ENCODE data around the gene DCP1A. TPM values are rescaled to one million over a fixed set of nuclear protein-coding genes. Genes with fewer than 3 reads are reported as not detected.
"Not testable (repeated sequence)": the region's sequence is repeated elsewhere in the genome, so short reads cannot be mapped to it uniquely, and the experiment has no call there.

The DCP1A gene
- total RNA-seq, 2 experiments from 2014 or later = 23.8 to 25.0 TPM

DNA sequence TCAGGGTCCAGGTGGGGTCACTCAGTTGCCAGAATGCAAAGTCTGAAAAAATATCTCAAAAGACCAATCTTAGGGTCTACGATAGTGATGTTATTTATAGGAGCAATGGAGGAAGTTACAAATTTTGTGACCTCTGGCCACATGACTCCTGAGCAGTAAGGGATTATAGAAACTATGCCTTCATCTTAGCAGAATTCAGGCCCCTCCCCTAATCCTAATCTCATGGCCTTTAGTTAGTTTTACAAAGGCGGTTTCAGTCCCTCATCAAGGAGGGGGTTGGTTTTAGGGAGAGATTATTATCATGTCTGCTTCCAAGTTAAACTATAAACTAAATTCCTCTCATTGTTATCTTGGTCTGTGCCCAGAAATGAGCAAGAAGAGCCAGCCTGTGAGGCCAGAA lies 5.9 kb upstream of the DCP1A start:
- Mint-ChIP-seq H3K27me3 (ENCODE audit: low read depth) (no peaks in the 10 kb centered on the region), H3K4me1 (ENCODE audit: low read depth) (peaks cover 6% of the 10 kb centered on the region), H3K36me3 (ENCODE audit: low read depth) (no peaks in the 10 kb centered on the region), H3K27ac (no peak overlapping the region), H3K9me3 (no peaks in the 10 kb centered on the region), H3K4me3 (no peak overlapping the region)
- intact Hi-C loops (cut with micrococcal nuclease) = no loop called here
- CTCF ChIA-PET = interaction anchor here (0.6 kb wide), 2 partner anchors 51 to 267 kb away, joined by 3 to 7 read pairs; no protein-coding TSS in a partner anchor
- no peak for DNase-seq

DNA sequence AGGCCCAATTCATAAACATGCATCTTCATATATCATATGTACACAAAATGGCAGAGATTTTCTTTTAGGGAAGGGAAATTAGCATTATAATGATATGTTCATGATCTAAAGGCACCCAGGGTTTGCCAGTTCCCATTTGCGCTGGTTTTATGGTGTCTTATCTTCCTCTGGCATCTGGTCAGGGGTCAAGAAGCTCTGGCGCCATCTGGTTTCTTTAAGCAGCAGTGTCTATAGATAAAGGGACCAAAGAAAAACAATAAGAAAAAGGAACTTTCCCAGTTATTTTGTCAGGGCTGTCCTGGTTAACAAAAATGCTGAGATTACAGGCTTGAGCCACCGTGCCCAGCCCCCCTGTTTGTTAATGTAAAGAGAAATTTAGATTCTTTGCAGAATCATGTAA lies 3.3 kb upstream of the DCP1A start:
- intact Hi-C loops (cut with micrococcal nuclease) = loop anchor here (1.0 kb wide), 2 partner anchors 51 to 130 kb away; no protein-coding TSS in a partner anchor
- Mint-ChIP-seq H3K27ac (no peak overlapping the region), H3K4me3 (no peak overlapping the region), H3K27me3 (ENCODE audit: low read depth) (no peaks in the 10 kb centered on the region), H3K36me3 (ENCODE audit: low read depth) (peaks cover 2% of the 10 kb centered on the region), H3K4me1 (ENCODE audit: low read depth) (peaks cover 19% of the 10 kb centered on the region), H3K9me3 (no peaks in the 10 kb centered on the region)
- CTCF ChIA-PET = interaction anchor here (1.0 to 1.1 kb wide), 2 partner anchors 13 to 52 kb away, joined by 3 read pairs; no protein-coding TSS in a partner anchor
- DNase-seq = peak; percentile 36

DNA sequence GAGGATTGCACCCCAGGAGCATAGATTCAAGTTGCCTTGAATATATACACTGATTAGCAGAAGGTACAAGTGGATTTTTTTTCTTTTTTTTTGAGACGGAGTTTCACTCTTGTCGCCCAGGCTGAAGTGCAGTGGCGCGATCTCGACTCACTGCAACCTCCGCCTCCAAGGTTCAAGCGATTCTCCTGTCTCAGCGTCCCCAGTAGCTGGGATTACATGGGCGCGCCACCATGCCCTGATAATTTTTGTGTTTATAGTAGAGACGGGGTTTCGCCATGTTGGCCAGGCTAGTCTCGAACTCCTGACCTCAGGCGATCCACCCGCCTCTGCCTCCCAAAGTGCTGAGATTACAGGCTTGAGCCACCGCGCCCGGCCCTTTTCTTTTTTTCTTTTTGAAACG lies 775 bp upstream of the DCP1A start:
- H3K4me3 Mint-ChIP-seq = peak overlapping the region; percentile 96
- CTCF ChIA-PET = interaction anchor here (0.5 to 0.7 kb wide), 2 partner anchors 61 to 207 kb away, joined by 4 read pairs; no protein-coding TSS in a partner anchor
- not testable (repeated sequence) for H3K36me3 Mint-ChIP-seq (ENCODE audit: low read depth); DNase-seq; H3K27me3 Mint-ChIP-seq (ENCODE audit: low read depth); H3K9me3 Mint-ChIP-seq
- intact Hi-C loops (cut with micrococcal nuclease) = loop anchor here (5.0 to 10.0 kb wide), 3 partner anchors 236 to 813 kb away; partner anchors contain the start of genes NT5DC2, STIMATE and UQCC5
- peak overlapping the region; percentile 88 for H3K27ac Mint-ChIP-seq
- peaks cover 24% of the 10 kb centered on the region for H3K4me1 Mint-ChIP-seq (ENCODE audit: low read depth)

DNA sequence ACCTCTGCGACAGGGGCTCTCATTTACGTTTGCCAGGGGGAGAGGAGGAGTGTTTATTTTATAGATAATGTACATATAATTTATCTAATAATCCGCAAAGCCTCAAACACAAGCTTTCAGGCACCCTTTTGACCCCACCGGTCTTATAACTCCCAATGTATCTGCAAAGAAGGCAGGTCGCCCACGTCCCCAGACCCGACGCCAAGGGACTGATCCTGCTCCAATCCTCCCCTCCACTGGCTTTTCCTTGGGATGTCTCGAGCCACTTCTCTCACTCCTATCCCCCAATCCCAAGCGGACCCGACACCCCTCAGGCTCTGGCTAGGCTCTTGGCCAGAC lies 452 bp downstream of the DCP1A start:
- H3K4me1 Mint-ChIP-seq (ENCODE audit: low read depth) = peaks cover 27% of the 10 kb centered on the region
- no peak for DNase-seq
- peak overlapping the region; percentile 96 for H3K4me3 Mint-ChIP-seq
- no peaks in the 10 kb centered on the region for H3K9me3 Mint-ChIP-seq
- intact Hi-C loops (cut with micrococcal nuclease) = loop anchor here (1.0 to 10.0 kb wide), 9 partner anchors 22 to 812 kb away; partner anchors contain the start of genes NT5DC2, RFT1, SELENOK and STIMATE
- H3K27ac Mint-ChIP-seq = peak overlapping the region; percentile 88
- CTCF ChIA-PET = no interaction called here
- no peaks in the 10 kb centered on the region for H3K27me3 Mint-ChIP-seq (ENCODE audit: low read depth)
- H3K36me3 Mint-ChIP-seq (ENCODE audit: low read depth) = peaks cover 9% of the 10 kb centered on the region

DNA sequence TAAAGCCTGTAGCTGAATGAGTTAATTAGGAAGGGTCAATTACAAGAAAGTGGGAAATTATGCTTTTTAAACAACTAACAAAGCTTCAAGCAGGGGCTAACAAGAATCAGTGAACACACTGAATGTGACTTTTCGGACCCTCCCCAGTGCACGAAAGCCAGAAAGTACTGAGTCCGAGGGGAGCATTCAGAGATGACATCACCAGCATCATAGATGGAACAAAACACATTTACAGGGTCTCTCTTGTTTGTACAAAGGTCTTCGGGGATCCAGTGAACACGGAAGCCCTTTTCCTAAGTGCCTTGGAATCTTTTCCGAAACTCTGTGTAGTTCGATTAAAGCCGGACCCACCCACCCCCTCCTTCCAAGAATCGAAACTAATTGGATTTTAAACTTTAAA lies 829 bp downstream of the DCP1A start:
- H3K27me3 Mint-ChIP-seq (ENCODE audit: low read depth) = no peaks in the 10 kb centered on the region

DNA sequence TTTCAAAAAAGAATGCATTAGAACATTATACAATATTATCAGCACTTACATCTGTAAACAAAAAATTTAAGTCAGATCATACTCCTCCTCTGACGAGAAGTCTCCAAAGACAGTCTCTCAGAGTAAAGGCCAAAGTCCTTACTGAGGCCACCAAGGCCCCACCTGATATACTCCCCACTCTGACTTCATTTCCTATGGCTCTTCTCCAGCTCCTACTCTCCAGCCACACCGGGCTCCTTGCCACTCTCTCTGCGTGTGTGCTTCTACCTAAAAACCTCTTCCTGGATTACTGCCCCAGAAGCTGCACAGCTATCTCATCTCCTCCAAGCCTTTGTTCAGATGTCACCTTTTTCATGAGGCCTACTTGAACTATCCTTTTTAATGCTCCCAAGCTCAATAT lies 5.0 kb downstream of the DCP1A start:
- Mint-ChIP-seq H3K4me3 (no peak overlapping the region), H3K27ac (no peak overlapping the region), H3K9me3 (no peaks in the 10 kb centered on the region), H3K4me1 (ENCODE audit: low read depth) (peaks cover 27% of the 10 kb centered on the region), H3K36me3 (ENCODE audit: low read depth) (peaks cover 17% of the 10 kb centered on the region), H3K27me3 (ENCODE audit: low read depth) (no peaks in the 10 kb centered on the region)
- intact Hi-C loops (cut with micrococcal nuclease) = loop anchor here (10.0 kb wide), 2 partner anchors 448 to 808 kb away; partner anchors contain the start of genes NT5DC2, STIMATE and UQCC5
- DNase-seq = no peak
- CTCF ChIA-PET = no interaction called here

More for the DNA sequence above, 829 bp downstream of the DCP1A start:
- peak overlapping the region; percentile 88 for H3K27ac Mint-ChIP-seq
- no peaks in the 10 kb centered on the region for H3K9me3 Mint-ChIP-seq
- peaks cover 27% of the 10 kb centered on the region for H3K4me1 Mint-ChIP-seq (ENCODE audit: low read depth)
- intact Hi-C loops (cut with micrococcal nuclease) = loop anchor here (1.0 to 10.0 kb wide), 5 partner anchors 22 to 812 kb away; partner anchors contain the start of genes NT5DC2, STIMATE and UQCC5
- no peak for DNase-seq
- CTCF ChIA-PET = no interaction called here
- H3K36me3 Mint-ChIP-seq (ENCODE audit: low read depth) = peaks cover 9% of the 10 kb centered on the region
- H3K4me3 Mint-ChIP-seq = peak overlapping the region; percentile 96

DNA sequence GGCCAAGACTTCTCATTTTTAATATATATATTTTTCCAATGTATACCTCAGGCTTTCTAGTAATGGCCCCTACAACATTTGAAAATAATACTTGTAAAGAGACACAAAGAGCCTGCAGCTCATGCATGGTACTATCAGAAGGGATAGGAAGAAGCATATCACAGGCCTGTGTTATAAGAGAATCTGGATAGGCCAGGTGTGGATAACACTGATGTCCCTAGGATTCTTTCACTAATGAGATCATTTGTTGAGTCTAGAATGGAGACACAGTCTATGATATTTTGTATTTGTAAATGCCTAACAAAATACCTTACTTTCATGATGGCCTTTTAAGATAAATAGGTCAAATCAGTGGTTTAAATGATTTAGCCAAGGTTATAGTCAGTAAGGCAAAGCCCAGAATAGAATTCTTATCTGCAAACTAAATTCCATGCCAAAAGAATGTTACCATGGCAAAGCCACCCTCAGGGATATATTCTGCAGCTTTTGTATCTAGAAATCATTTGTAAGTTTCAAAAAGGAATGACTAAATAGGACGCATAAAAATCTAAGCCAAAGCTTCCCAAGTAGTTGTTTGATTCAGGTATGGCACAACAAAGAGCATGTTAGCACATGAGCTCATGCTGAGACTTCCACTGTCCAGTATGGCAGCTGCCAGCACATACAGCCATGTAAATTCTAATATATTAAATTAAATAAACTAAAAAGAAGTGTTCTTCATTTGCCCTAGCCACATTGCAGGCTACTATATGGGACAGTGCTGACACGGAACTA lies 10.0 kb downstream of the DCP1A start:
- Mint-ChIP-seq H3K27ac (no peak overlapping the region), H3K36me3 (ENCODE audit: low read depth) (peaks cover 20% of the 10 kb centered on the region), H3K9me3 (no peaks in the 10 kb centered on the region), H3K4me3 (no peak overlapping the region), H3K4me1 (ENCODE audit: low read depth) (peaks cover 7% of the 10 kb centered on the region), H3K27me3 (ENCODE audit: low read depth) (no peaks in the 10 kb centered on the region)
- DNase-seq = no peak
- intact Hi-C loops (cut with micrococcal nuclease) = no loop called here
- CTCF ChIA-PET = no interaction called here

DNA sequence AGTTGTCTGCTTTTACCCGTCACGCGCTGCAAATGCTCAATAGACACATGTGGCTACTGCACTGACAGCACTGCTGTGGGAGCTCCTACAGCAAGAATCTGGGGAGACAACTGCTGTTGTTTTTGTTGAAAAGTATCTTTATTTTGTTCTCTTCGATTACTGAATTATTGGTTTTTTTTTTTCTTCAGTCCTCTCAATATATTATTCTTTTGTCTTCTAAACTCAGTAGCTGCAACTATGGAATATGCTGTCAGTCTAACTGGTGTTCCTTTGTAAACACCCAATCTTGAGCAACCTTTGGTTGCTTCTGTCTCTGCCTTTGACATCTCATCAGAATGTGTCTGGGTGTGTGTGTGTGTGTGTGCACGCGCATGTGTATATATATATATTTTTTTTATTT lies 12.6 kb downstream of the DCP1A start:
- Mint-ChIP-seq H3K27me3 (ENCODE audit: low read depth) (no peaks in the 10 kb centered on the region), H3K4me1 (ENCODE audit: low read depth) (peaks cover 6% of the 10 kb centered on the region), H3K36me3 (ENCODE audit: low read depth) (peaks cover 14% of the 10 kb centered on the region), H3K27ac (no peak overlapping the region), H3K4me3 (no peak overlapping the region), H3K9me3 (no peaks in the 10 kb centered on the region)
- DNase-seq = no peak
- CTCF ChIA-PET = interaction anchor here (0.8 to 1.9 kb wide), 2 partner anchors 12 to 36 kb away, joined by 3 to 5 read pairs; no protein-coding TSS in a partner anchor
- intact Hi-C loops (cut with micrococcal nuclease) = no loop called here

DNA sequence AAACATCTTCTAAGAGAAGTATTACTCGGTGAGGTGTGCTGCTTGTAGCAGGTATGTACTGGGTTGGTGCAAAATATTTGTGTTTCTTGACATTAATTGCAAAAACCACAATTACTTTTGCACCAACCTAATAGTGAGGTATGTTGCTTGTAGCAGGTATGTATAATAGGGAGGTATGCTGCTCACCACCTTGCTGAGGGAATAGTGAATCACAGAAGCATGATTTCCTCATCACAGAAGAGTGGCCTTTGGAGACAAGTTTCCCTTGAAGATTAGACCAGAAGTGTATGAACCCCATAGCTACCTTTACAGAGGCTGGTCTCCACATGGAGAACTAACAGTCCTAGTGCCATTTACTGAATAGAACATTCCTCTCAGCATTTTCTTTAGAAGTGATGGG lies 15.5 kb downstream of the DCP1A start:
- DNase-seq = no peak
- intact Hi-C loops (cut with micrococcal nuclease) = no loop called here
- Mint-ChIP-seq H3K9me3 (no peaks in the 10 kb centered on the region), H3K36me3 (ENCODE audit: low read depth) (peaks cover 15% of the 10 kb centered on the region), H3K4me1 (ENCODE audit: low read depth) (peaks cover 21% of the 10 kb centered on the region), H3K27me3 (ENCODE audit: low read depth) (no peaks in the 10 kb centered on the region), H3K4me3 (no peak overlapping the region), H3K27ac (no peak overlapping the region)
- CTCF ChIA-PET = interaction anchor here (0.9 kb wide), 1 partner anchor 12 kb away, joined by 3 read pairs; no protein-coding TSS in a partner anchor

DNA sequence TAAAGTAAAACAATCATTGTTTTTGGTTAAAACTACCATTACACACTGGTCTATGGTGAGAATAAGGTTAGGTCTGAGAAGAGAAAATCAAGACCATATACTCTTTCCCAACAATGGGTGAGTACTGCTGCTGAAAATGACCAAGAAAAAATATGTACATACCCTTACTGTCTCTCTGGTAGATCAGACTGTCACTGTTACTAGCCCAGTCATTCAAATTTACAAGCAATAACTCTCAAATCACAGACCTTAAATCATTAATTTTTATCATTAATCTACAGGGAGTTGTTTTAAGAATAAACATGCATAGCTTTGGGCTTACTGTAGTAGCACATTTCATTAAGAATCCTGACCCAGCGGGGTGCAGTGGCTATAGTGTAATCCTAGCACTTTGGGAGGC lies 17.4 kb downstream of the DCP1A start:
- no peak overlapping the region for H3K4me3 Mint-ChIP-seq
- peaks cover 37% of the 10 kb centered on the region for H3K4me1 Mint-ChIP-seq (ENCODE audit: low read depth)
- peak overlapping the region; percentile 34 for H3K27ac Mint-ChIP-seq
- H3K9me3 Mint-ChIP-seq = no peaks in the 10 kb centered on the region
- CTCF ChIA-PET = no interaction called here
- DNase-seq = no peak
- peaks cover 13% of the 10 kb centered on the region for H3K36me3 Mint-ChIP-seq (ENCODE audit: low read depth)
- H3K27me3 Mint-ChIP-seq (ENCODE audit: low read depth) = no peaks in the 10 kb centered on the region
- intact Hi-C loops (cut with micrococcal nuclease) = no loop called here

DNA sequence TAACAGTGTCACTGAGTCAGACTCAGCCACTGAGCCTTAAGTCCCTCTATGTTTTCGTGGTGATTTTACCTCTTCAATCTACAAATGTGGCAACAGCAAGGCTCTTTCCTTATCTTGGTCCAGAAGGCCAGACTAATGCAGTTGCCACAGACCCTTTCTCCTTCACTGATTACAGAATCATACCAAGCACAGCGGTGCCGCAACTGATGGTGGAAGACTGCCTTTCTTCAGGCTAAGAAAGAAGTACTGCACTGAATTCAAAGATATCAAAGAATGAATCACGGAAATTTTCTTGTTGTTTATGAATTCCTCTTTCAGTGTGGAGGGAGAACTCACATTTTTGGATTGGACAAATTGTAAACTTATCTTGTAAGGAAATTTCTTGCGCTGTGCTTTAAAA lies 18.6 kb downstream of the DCP1A start:
- CTCF ChIA-PET = no interaction called here
- intact Hi-C loops (cut with micrococcal nuclease) = no loop called here
- peaks cover 5% of the 10 kb centered on the region for H3K36me3 Mint-ChIP-seq (ENCODE audit: low read depth)
- no peak for DNase-seq
- H3K27me3 Mint-ChIP-seq (ENCODE audit: low read depth) = no peaks in the 10 kb centered on the region
- H3K4me1 Mint-ChIP-seq (ENCODE audit: low read depth) = peaks cover 37% of the 10 kb centered on the region
- H3K4me3 Mint-ChIP-seq = no peak overlapping the region
- no peak overlapping the region for H3K27ac Mint-ChIP-seq
- H3K9me3 Mint-ChIP-seq = no peaks in the 10 kb centered on the region

DNA sequence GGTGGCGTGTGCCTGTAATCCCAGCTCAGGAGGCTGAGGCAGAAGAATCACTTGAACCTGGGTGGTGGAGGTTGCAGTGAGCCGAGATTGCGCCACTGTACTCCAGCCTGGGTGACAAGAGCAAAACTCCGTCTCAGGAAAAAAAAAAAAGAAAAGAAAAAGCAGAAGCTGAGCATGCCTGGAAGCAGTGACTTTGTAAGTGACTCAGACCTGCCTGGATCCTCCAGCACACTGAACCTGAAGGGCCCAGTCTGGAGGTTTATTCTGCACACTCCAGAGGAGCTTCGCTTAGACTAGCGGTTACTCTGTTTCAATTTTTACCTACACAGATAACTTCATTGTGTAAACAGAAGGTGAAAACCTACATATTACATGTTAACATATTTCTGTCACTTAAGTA lies 19.4 kb downstream of the DCP1A start:
- H3K9me3 Mint-ChIP-seq; H3K4me3 Mint-ChIP-seq; H3K27me3 Mint-ChIP-seq (ENCODE audit: low read depth); H3K27ac Mint-ChIP-seq; DNase-seq; intact Hi-C loops (cut with micrococcal nuclease); H3K36me3 Mint-ChIP-seq (ENCODE audit: low read depth): not testable (repeated sequence)
- peaks cover 37% of the 10 kb centered on the region for H3K4me1 Mint-ChIP-seq (ENCODE audit: low read depth)
- CTCF ChIA-PET = interaction anchor here (0.7 kb wide), 1 partner anchor 176 kb away, joined by 4 read pairs; no protein-coding TSS in a partner anchor

Data from activated naive CD4-positive, alpha-beta T cell treated with anti-CD3 and anti-CD28 coated beads for 36 hours (primary cell).